Chondrocyte (in vitro differentiated cells): ENCODE data around the gene TANC2. TPM values are rescaled to one million over a fixed set of nuclear protein-coding genes. Genes with fewer than 3 reads are reported as not detected.
A peak's percentile ranks its signal among the peaks of the same experiment; 100 is the strongest.
"Not testable (repeated sequence)": the region's sequence is repeated elsewhere in the genome, so short reads cannot be mapped to it uniquely, and the experiment has no call there.

ENCODE experiments used
- DNase-seq: peaks from one replicate; pipeline ENCODE4 v3.0.0; 2021; ENCODE audit warnings: mixed read lengths, low spot score
- H3K27ac Mint-ChIP-seq: one replicate; pipeline ENCODE4 v1.8.0; 2021; ENCODE audit warnings: mild to moderate bottlenecking, moderate library complexity, mixed read lengths; ENCODE audit not compliant: unreplicated experiment
- H3K27me3 Mint-ChIP-seq: 2 replicates; pipeline ENCODE4 v1.8.0; 2021; ENCODE audit warnings: low read depth, mixed read lengths
- H3K36me3 Mint-ChIP-seq: 2 replicates; pipeline ENCODE4 v1.8.0; 2021; ENCODE audit warnings: low read depth, mixed read lengths
- H3K4me1 Mint-ChIP-seq: 2 replicates; pipeline ENCODE4 v1.8.0; 2021; ENCODE audit warnings: low read depth, mild to moderate bottlenecking, mixed read lengths
- H3K4me3 Mint-ChIP-seq: one replicate; pipeline ENCODE4 v1.8.0; 2021; ENCODE audit warnings: mild to moderate bottlenecking, moderate library complexity, mixed read lengths; ENCODE audit not compliant: unreplicated experiment
- H3K9me3 Mint-ChIP-seq: 2 replicates; pipeline ENCODE4 v1.8.0; 2021; ENCODE audit warnings: low read depth, mixed read lengths
- total RNA-seq: library from RNA; stranded (reverse); gene quantifications from 3 replicates; pipeline ENCODE4 v1.2.1, GENCODE V29; 2021
- TF ChIP-seq, protein P1 (sequence below): fragments of 200-600 bp; sonication (generic); IDR thresholded peaks from 2 replicates; pipeline ENCODE4 v1.5.0; 2021; ENCODE audit warnings: antibody characterized with exemption, mild to moderate bottlenecking, moderate library complexity

The TANC2 gene
- total RNA-seq, 1 donor from 2014 or later, result 55.7 TPM

DNA sequence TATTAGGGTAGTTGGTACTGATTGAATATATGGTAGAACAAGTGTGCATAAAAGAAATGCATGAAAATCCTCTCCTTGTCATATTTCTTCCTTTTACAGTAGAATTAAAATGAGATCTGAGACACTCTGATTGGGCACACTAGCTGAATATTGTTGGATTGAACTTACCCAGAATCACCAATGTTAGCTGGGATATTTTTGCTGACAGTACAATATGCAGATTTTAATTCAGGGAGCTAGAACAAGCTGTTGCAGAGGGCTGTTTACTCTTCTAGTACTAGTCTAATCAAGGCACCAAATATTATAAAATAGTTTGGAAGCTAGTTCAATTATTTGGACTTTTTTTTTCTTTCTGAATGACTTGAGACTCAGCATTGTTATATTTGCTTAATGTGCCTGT, 4.6 kb downstream of the TANC2 start:
- Mint-ChIP-seq H3K9me3 (no peaks in the 10 kb centered on the region), H3K27ac (no peak overlapping the region), H3K4me3 (no peak overlapping the region), H3K4me1 (peaks cover 53% of the 10 kb centered on the region), H3K27me3 (no peaks in the 10 kb centered on the region), H3K36me3 (no peaks in the 10 kb centered on the region)
- DNase-seq, result no peak
- TF ChIP-seq, protein P1, sequence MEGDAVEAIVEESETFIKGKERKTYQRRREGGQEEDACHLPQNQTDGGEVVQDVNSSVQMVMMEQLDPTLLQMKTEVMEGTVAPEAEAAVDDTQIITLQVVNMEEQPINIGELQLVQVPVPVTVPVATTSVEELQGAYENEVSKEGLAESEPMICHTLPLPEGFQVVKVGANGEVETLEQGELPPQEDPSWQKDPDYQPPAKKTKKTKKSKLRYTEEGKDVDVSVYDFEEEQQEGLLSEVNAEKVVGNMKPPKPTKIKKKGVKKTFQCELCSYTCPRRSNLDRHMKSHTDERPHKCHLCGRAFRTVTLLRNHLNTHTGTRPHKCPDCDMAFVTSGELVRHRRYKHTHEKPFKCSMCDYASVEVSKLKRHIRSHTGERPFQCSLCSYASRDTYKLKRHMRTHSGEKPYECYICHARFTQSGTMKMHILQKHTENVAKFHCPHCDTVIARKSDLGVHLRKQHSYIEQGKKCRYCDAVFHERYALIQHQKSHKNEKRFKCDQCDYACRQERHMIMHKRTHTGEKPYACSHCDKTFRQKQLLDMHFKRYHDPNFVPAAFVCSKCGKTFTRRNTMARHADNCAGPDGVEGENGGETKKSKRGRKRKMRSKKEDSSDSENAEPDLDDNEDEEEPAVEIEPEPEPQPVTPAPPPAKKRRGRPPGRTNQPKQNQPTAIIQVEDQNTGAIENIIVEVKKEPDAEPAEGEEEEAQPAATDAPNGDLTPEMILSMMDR, result no peak

DNA sequence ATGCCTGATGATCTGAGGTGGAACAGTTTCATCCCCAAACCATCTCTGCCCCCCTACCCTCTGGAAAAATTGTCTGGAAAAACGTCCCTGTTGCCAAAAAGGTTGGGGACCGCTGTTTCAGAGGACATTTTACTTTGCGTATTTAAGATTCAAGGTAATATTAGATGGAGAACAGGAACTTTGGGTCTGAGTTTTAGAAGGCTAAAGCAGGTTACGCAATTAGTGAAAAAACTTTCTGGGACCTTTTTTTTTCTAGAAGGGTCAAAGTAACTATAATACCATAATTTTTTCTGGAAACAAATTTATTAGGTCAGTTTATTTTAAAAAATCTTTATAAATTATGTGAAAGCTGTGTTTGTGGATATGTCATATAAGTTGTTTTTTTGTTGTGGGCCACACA, 5.8 kb downstream of the TANC2 start:
- Mint-ChIP-seq H3K4me1 (peaks cover 60% of the 10 kb centered on the region), H3K27ac (no peak overlapping the region), H3K36me3 (no peaks in the 10 kb centered on the region), H3K4me3 (no peak overlapping the region), H3K27me3 (no peaks in the 10 kb centered on the region), H3K9me3 (no peaks in the 10 kb centered on the region)
- no peak for DNase-seq
- TF ChIP-seq, protein P1, result no peak

DNA sequence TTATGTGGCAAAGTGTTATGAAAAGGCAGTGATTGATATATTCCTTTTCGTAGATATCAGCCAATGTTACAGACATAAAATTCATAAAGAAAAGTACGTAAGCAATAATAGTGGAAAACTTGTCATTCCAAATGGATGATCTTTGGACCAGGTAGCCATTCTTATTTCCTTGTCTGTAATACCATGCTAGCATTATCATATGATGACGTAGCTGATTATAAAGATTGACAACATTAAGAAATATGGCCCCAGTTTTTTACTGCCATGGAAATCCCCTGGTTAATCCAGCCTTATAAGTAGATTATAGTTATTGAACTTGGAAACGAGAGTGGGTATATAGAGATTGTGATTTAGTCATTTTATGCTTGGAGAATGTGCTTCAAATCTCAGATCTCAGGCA, 8.8 kb downstream of the TANC2 start:
- Mint-ChIP-seq H3K27me3 (no peaks in the 10 kb centered on the region), H3K9me3 (no peaks in the 10 kb centered on the region), H3K4me3 (no peak overlapping the region), H3K4me1 (peaks cover 39% of the 10 kb centered on the region), H3K36me3 (no peaks in the 10 kb centered on the region), H3K27ac (peak overlapping the region; percentile 66)
- DNase-seq, result no peak
- TF ChIP-seq, protein P1, result no peak

DNA sequence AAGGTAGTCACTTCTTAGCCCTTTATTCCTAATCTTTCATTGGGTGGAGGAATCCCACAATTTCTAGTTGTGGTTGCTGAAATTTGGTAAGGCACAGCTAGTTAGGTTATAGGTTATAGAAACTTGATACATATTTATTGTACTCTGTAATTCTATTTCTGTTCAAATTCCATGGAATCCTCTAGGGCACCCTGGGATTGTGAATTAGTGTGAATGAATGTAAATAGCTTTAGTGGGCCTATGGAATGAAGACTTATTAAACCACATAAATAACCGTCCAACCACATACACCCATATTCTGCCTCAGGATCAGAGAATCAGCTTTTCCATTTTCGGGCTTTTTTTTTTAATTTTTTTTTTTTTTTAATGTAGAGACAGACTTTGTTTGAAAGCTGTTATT, 9.2 kb downstream of the TANC2 start:
- DNase-seq, result no peak
- Mint-ChIP-seq H3K4me1 (peaks cover 43% of the 10 kb centered on the region), H3K9me3 (no peaks in the 10 kb centered on the region), H3K27ac (peak overlapping the region; percentile 66), H3K36me3 (no peaks in the 10 kb centered on the region), H3K27me3 (no peaks in the 10 kb centered on the region), H3K4me3 (no peak overlapping the region)
- TF ChIP-seq, protein P1, result no peak

DNA sequence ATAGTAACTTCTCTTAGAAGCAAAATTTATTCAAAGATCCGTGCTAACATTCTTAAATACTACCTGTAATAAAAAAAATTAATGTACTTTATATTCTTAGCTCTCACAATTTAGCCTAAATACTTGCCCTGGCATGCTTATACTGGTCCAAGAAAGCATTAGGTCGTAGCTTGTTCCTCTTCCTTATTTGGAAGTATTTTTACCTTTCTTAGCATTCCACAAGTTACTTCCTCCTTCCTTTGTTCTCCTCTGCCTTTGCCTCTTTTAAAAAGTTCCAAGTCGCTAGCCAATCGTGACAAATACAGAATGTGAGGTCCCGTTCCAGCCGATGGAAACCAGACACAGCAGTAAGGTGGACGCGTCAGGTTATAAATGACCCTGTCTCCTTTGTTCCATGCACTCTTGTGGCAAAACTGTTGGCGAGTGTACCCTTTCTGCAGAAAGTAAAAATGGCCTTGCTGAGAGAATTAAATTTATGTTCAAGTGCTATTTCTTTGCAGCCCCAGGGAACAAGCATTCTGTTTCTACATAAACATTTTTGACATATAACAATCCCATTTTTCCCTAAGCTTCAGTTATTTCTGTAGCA, 10.7 kb downstream of the TANC2 start:
- DNase-seq, H3K27me3 Mint-ChIP-seq, H3K36me3 Mint-ChIP-seq, H3K27ac Mint-ChIP-seq, H3K9me3 Mint-ChIP-seq, H3K4me3 Mint-ChIP-seq: not testable (repeated sequence)
- peaks cover 40% of the 10 kb centered on the region for H3K4me1 Mint-ChIP-seq

DNA sequence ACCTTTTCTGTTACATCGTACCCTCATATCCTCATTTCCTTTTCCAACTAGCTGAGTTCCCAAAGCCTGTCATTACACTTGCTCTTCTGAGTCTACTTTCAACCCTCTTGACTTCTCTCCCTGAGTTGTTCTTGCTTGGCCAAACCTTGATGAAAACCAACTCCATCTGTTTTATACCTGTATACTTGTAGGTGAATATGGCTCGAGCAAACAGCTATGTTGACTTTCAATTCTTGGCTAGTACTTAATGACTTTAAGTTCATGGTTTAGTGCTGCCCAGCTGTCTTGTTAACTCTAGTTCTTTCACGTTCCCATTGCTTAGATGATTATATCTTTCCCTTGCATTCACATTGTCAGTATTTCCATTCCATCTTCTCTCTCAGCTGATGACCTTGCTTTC, 14.8 kb downstream of the TANC2 start:
- DNase-seq, result no peak
- Mint-ChIP-seq H3K4me3 (no peak overlapping the region), H3K36me3 (peaks cover 3% of the 10 kb centered on the region), H3K4me1 (peaks cover 16% of the 10 kb centered on the region), H3K27ac (no peak overlapping the region), H3K27me3 (no peaks in the 10 kb centered on the region), H3K9me3 (peaks cover 24% of the 10 kb centered on the region)
- TF ChIP-seq, protein P1, result no peak
